ENCODE data around the gene NTSR1. TPM values are rescaled to one million over a fixed set of nuclear protein-coding genes. Genes with fewer than 3 reads are reported as not detected.
A peak's percentile ranks its signal among the peaks of the same experiment; 100 is the strongest.

Gene NTSR1
- total and polyA plus RNA-seq, 2 of the 8 experiments (the other 6 are each of a cell fraction or from before 2014, with no cell fraction given): 0.53 to 0.89 TPM

DNA sequence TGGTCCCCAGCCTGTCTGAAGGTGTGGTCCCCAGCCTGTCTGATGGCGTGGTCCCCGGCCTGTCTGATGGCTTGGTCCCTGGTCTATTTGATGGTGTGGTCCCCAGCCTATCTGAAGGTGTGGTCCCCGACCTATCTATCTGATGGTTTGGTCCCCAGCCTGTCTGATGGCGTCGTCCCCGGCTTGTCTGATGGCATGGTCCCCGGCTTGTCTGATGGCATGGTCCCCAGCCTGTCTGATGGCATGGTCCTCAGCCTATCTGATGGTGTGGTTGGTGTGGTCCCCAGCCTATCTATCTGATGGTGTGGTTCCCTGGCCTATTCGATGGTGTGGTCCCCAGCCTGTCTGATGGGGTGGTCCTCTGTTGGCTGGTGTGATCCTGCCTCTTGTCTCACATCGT is 69.4 kb downstream of the NTSR1 start:
- H3K4ac ChIP-seq (replicated peaks; ENCODE audit: insufficient read length, low read depth, low read length): peak overlapping the region; percentile 14
- peak overlapping the region; percentile 65; the same call in 1 of the 2 replicates for H2BK15ac ChIP-seq (ENCODE audit: low read length)
- H4K91ac ChIP-seq (replicated peaks; ENCODE audit: insufficient read length, low read length): peak overlapping the region; percentile 60
- no peak overlapping the region for H3K27ac ChIP-seq (ENCODE audit: low read depth, low read length)
- H3K9ac ChIP-seq (replicated peaks in 1 of 4; ENCODE audit: extremely low read depth in 1 of 4, low read depth in 3 of 4, low read length in 3 of 4): no peak overlapping the region
- H3K36me3 ChIP-seq (ENCODE audit: control insufficient read depth in 2 of 4, insufficient read depth in 4 of 4, low read length in 3 of 4): no peaks in the 10 kb centered on the region
- TF ChIP-seq, protein P1, sequence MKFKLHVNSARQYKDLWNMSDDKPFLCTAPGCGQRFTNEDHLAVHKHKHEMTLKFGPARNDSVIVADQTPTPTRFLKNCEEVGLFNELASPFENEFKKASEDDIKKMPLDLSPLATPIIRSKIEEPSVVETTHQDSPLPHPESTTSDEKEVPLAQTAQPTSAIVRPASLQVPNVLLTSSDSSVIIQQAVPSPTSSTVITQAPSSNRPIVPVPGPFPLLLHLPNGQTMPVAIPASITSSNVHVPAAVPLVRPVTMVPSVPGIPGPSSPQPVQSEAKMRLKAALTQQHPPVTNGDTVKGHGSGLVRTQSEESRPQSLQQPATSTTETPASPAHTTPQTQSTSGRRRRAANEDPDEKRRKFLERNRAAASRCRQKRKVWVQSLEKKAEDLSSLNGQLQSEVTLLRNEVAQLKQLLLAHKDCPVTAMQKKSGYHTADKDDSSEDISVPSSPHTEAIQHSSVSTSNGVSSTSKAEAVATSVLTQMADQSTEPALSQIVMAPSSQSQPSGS (IDR thresholded peaks at IDR 0.05; ENCODE audit: low read length): no peak
- TF ChIP-seq, protein P2, sequence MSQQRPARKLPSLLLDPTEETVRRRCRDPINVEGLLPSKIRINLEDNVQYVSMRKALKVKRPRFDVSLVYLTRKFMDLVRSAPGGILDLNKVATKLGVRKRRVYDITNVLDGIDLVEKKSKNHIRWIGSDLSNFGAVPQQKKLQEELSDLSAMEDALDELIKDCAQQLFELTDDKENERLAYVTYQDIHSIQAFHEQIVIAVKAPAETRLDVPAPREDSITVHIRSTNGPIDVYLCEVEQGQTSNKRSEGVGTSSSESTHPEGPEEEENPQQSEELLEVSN (IDR thresholded peaks at IDR 0.05): no peak
- H2AFZ ChIP-seq (ENCODE audit: low read length): no peak overlapping the region
- no peak overlapping the region for H2BK120ac ChIP-seq (replicated peaks; ENCODE audit: low read depth, low read length)
- no peak overlapping the region for H3K4me2 ChIP-seq (ENCODE audit: insufficient read depth in 1 of 2, low read depth in 2 of 2, low read length in 2 of 2)
- no peak overlapping the region for H2BK20ac ChIP-seq (ENCODE audit: low read length)
- peaks cover 0 to 16% (median 3%) of the 10 kb centered on the region in 4 experiments; a peak in 4 of 7 replicates for H3K4me1 ChIP-seq (replicated peaks in 1 of 4; ENCODE audit: control insufficient read depth in 3 of 4, insufficient read depth in 4 of 4, low read length in 3 of 4)
- no peak overlapping the region for H3K23ac ChIP-seq (ENCODE audit: insufficient read length)
- FAIRE-seq: no peak
- peak overlapping the region; percentile 0; the same call in 1 of the 2 replicates for H4K8ac ChIP-seq (ENCODE audit: extremely low read depth, insufficient read depth, low read length)
- 0 out of 2 replicates have a peak overlapping the region, but pooled peaks have one; percentile 56 for H2BK5ac ChIP-seq (ENCODE audit: low read depth, low read length)
- H3K23me2 ChIP-seq (ENCODE audit: low read depth, low read length): no peaks in the 10 kb centered on the region
- no peaks in the 10 kb centered on the region for H3K27me3 ChIP-seq (replicated peaks in 1 of 4; ENCODE audit: control insufficient read depth in 3 of 4, extremely low read depth in 1 of 4, insufficient read depth in 3 of 4, low read length in 3 of 4)
- H3K56ac ChIP-seq (replicated peaks; ENCODE audit: insufficient read length, low read depth, low read length): no peak overlapping the region
- H2AK5ac ChIP-seq (ENCODE audit: low read depth, low read length): peak overlapping the region; percentile 93; the same call in 1 of the 2 replicates
- H3K79me2 ChIP-seq (ENCODE audit: control insufficient read depth in 1 of 2, insufficient read depth in 2 of 2, low read length in 2 of 2): no peaks in the 10 kb centered on the region
- H2BK12ac ChIP-seq (ENCODE audit: low read depth, low read length): peak overlapping the region; percentile 75; the same call in 1 of the 2 replicates
- peak overlapping the region; percentile 78; the same call in 1 of the 2 replicates for H3K18ac ChIP-seq (ENCODE audit: extremely low read depth, low read length)
- no peak overlapping the region for H4K5ac ChIP-seq (ENCODE audit: insufficient read length, low read depth, low read length)
- no peaks in the 10 kb centered on the region for H3K79me1 ChIP-seq (ENCODE audit: low read depth, low read length)
- POLR2A ChIA-PET (ENCODE audit: partially characterized antibody): no interaction called here
- no peak overlapping the region for H3K14ac ChIP-seq (ENCODE audit: insufficient read length)
- WGBS, 2 experiments (ENCODE audit: extremely low coverage in 1 of 2, insufficient coverage in 1 of 2, insufficient read length in 1 of 2, insufficient replicate concordance in 2 of 2, low coverage in 1 of 2, low lambda C conversion rate in 2 of 2, missing lambda C conversion rate in 1 of 2): 96% methylated on average over 9 of the region's 9 CpGs; no CpG with 5 or more reads in 1 of the 2 experiments
- H4K20me1 ChIP-seq (replicated peaks in 1 of 2; ENCODE audit: control insufficient read depth in 1 of 2, insufficient read depth in 2 of 2, low read length in 2 of 2): no peaks in the 10 kb centered on the region
- no peaks in the 10 kb centered on the region for H3K9me3 ChIP-seq (ENCODE audit: insufficient read depth in 2 of 2, low read depth in 1 of 2, low read length in 1 of 2)
- CTCF ChIA-PET (ENCODE audit: partially characterized antibody): interaction anchor here (3.4 kb wide), 1 partner anchor 14 kb away, joined by 35 read pairs; no protein-coding TSS in a partner anchor
- DNase-seq (ENCODE audit: low read depth in 1 of 2, low spot score in 2 of 2): no peak
- no peak overlapping the region for H3K4me3 ChIP-seq (ENCODE audit: extremely low read depth in 1 of 4, insufficient read depth in 2 of 4, low read depth in 3 of 4, low read length in 4 of 4)
